GM21423 (cell line): ENCODE data around the gene ABHD8.
"Not testable (repeated sequence)": the region's sequence is repeated elsewhere in the genome, so short reads cannot be mapped to it uniquely, and the experiment has no call there.

Experiments used
- ATAC-seq: cut with Tn5 transposase; IDR thresholded peaks from one replicate; pipeline ENCODE4 v1.9.1; 2021; ENCODE audit warnings: mild to moderate bottlenecking, moderate library complexity; ENCODE audit not compliant: unreplicated experiment

The ABHD8 gene

GRCh38 chr19:17300992-17301619 is 2.1 kb downstream of the ABHD8 start:
- no peak for ATAC-seq

- ATAC-seq, result no peak
Measured at GRCh38 chr19:17296976-17297375, 6.2 kb downstream of the ABHD8 start.

GRCh38 chr19:17296273-17296672 is 7.0 kb downstream of the ABHD8 start:
- no peak for ATAC-seq

- ATAC-seq, result not testable (repeated sequence)
Measured at GRCh38 chr19:17295551-17295950, 7.7 kb downstream of the ABHD8 start.

GRCh38 chr19:17294051-17294891 is 9.0 kb downstream of the ABHD8 start:
- ATAC-seq, result no peak

GRCh38 chr19:17293605-17294004 is 9.6 kb downstream of the ABHD8 start:
- ATAC-seq, result no peak

GRCh38 chr19:17292301-17293074 is 10.7 kb downstream of the ABHD8 start:
- peak; percentile 76 for ATAC-seq

- ATAC-seq, result no peak
Measured at GRCh38 chr19:17289489-17289888, 13.7 kb downstream of the ABHD8 start.

GRCh38 chr19:17286752-17287151 is 16.5 kb downstream of the ABHD8 start:
- ATAC-seq, result no peak

- ATAC-seq, result no peak
Measured at GRCh38 chr19:17286263-17286662, 17.0 kb downstream of the ABHD8 start.

- ATAC-seq, result no peak
Measured at GRCh38 chr19:17285415-17286135, 17.6 kb downstream of the ABHD8 start.

- no peak for ATAC-seq
Measured at GRCh38 chr19:17283504-17283996, 19.7 kb downstream of the ABHD8 start.

- no peak for ATAC-seq
Measured at GRCh38 chr19:17282488-17283125, 20.6 kb downstream of the ABHD8 start.

- peak; percentile 45 for ATAC-seq
Measured at GRCh38 chr19:17281391-17282304, 21.6 kb downstream of the ABHD8 start, which contains the start of gene ANKLE1. Gene ANKLE1 (plus strand): TSS chr19:17281901. CDS start chr19:17281921, 20 bp downstream.

GRCh38 chr19:17279436-17279835 is 23.8 kb downstream of the ABHD8 start:
- no peak for ATAC-seq

- ATAC-seq, result no peak
Measured at GRCh38 chr19:17275441-17276175, 27.6 kb downstream of the ABHD8 start.

GRCh38 chr19:17274892-17275291 is 28.3 kb downstream of the ABHD8 start:
- not testable (repeated sequence) for ATAC-seq

GRCh38 chr19:17268754-17269153 is 34.5 kb downstream of the ABHD8 start:
- ATAC-seq, result no peak
